Lower lobe of right lung (tissue), 2 donors: ENCODE results near the gene XPNPEP2. TPM values are rescaled to one million over a fixed set of nuclear protein-coding genes. Genes with fewer than 3 reads are reported as not detected.

Source experiments
- ATAC-seq, 2 donors: fragments of 200-7000 bp; cut with Tn5 transposase; one replicate each; pipeline ENCODE4 v1.9.1; 2020 to 2022; ENCODE audit warnings: mild to moderate bottlenecking in 2 of 2, moderate library complexity in 2 of 2
- DNase-seq: peaks from one replicate; pipeline ENCODE4 v3.0.0-alpha.2; 2020
- H3K27ac ChIP-seq: fragments of 200-600 bp; one replicate; pipeline ENCODE4 v1.8.0; 2022
- H3K27me3 ChIP-seq: fragments of 200-600 bp; one replicate; pipeline ENCODE4 v1.8.0; 2022; ENCODE audit warnings: low read depth
- H3K36me3 ChIP-seq: fragments of 200-600 bp; one replicate; pipeline ENCODE4 v1.8.0; 2022; ENCODE audit warnings: mild to moderate bottlenecking
- H3K4me1 ChIP-seq: fragments of 200-600 bp; one replicate; pipeline ENCODE4 v1.8.0; 2022
- H3K4me3 ChIP-seq: fragments of 200-600 bp; one replicate; pipeline ENCODE4 v1.8.0; 2022; ENCODE audit warnings: mild to moderate bottlenecking
- H3K9me3 ChIP-seq: fragments of 200-600 bp; one replicate; pipeline ENCODE4 v1.8.0; 2022
- CTCF ChIP-seq: fragments of 200-600 bp; IDR thresholded peaks from one replicate; pipeline ENCODE4 v1.8.0; 2022; ENCODE audit warnings: antibody characterized with exemption, mild to moderate bottlenecking
- intact Hi-C: fragments of 100-400 bp; cut with DNase I; formaldehyde crosslinking; loops from one replicate; pipeline ENCODE4 v1.11.0; 2022
- total RNA-seq: library from RNA; stranded (reverse); fragmentation: NEBNext Ultra II Directional; extraction: Animal tissue kit (Norgen Biotek cat#: 25700); gene quantifications from one replicate; pipeline ENCODE4 v1.2.1, GENCODE V29; 2021
- donor health status: DM: no; HTN: yes; CAD: no; lungs with severe emphysema.

Gene XPNPEP2
- total RNA-seq, 1 donor from 2014 or later, result 2.9 TPM

- Histone ChIP-seq H3K4me1 (no peaks in the 10 kb centered on the region), H3K36me3 (no peaks in the 10 kb centered on the region), H3K4me3 (no peak overlapping the region), H3K27ac (no peak overlapping the region), H3K9me3 (no peaks in the 10 kb centered on the region), H3K27me3 (no peaks in the 10 kb centered on the region)
- intact Hi-C loops, result no loop called here
- no peak for DNase-seq
- ATAC-seq, result no peak
- TF ChIP-seq CTCF, result no peak
These were observed 8.8 kb downstream of the XPNPEP2 start for GRCh38 chrX:129747533-129747932.

- no peaks in the 10 kb centered on the region for H3K36me3 ChIP-seq
- intact Hi-C loops, result no loop called here
- no peaks in the 10 kb centered on the region for H3K27me3 ChIP-seq
- ATAC-seq (peak in 1 of 2 donors; percentile 41), DNase-seq (no peak)
- H3K4me3 ChIP-seq, result no peak overlapping the region
- H3K4me1 ChIP-seq, result no peaks in the 10 kb centered on the region
- H3K27ac ChIP-seq, result no peak overlapping the region
- no peaks in the 10 kb centered on the region for H3K9me3 ChIP-seq
- TF ChIP-seq CTCF, result no peak
These were observed 9.5 kb downstream of the XPNPEP2 start for GRCh38 chrX:129748305-129748704.

GRCh38 chrX:129749069-129749468 is 10.3 kb downstream of the XPNPEP2 start:
- intact Hi-C loops, result no loop called here
- Histone ChIP-seq H3K9me3 (no peaks in the 10 kb centered on the region), H3K27ac (no peak overlapping the region), H3K27me3 (no peaks in the 10 kb centered on the region), H3K36me3 (no peaks in the 10 kb centered on the region), H3K4me3 (no peak overlapping the region), H3K4me1 (no peaks in the 10 kb centered on the region)
- no peak for DNase-seq
- ATAC-seq, result no peak
- TF ChIP-seq CTCF, result no peak

GRCh38 chrX:129750971-129751370 is 12.2 kb downstream of the XPNPEP2 start:
- TF ChIP-seq CTCF, result no peak
- ATAC-seq, result no peak

GRCh38 chrX:129754056-129755024 is 15.6 kb downstream of the XPNPEP2 start:
- no peaks in the 10 kb centered on the region for H3K36me3 ChIP-seq
- intact Hi-C loops, result no loop called here
- no peak overlapping the region for H3K27ac ChIP-seq
- no peaks in the 10 kb centered on the region for H3K9me3 ChIP-seq
- DNase-seq (no peak), ATAC-seq (no peak)
- no peak overlapping the region for H3K4me3 ChIP-seq
- H3K27me3 ChIP-seq, result no peaks in the 10 kb centered on the region
- peak; percentile 23 for TF ChIP-seq CTCF
- H3K4me1 ChIP-seq, result peaks cover 4% of the 10 kb centered on the region

More at GRCh38 chrX:129750971-129751370, 12.2 kb downstream of the XPNPEP2 start:
- intact Hi-C loops, result no loop called here
- no peak overlapping the region for H3K4me3 ChIP-seq
- H3K36me3 ChIP-seq, result no peaks in the 10 kb centered on the region
- H3K27me3 ChIP-seq, result no peaks in the 10 kb centered on the region
- no peaks in the 10 kb centered on the region for H3K9me3 ChIP-seq
- no peak for DNase-seq
- H3K4me1 ChIP-seq, result no peaks in the 10 kb centered on the region
- no peak overlapping the region for H3K27ac ChIP-seq
